Ovary (tissue), 3 donors: Measurements from ENCODE around the gene CYP27C1.

ENCODE experiments used
- EP300 ChIP-seq: sonication (generic); formaldehyde crosslinking; IDR thresholded peaks from one replicate; pipeline ENCODE4 v1.6.1; 2017; ENCODE audit warnings: antibody characterized with exemption
- POLR2A ChIP-seq: fragments of 450-650 bp; IDR thresholded peaks from one replicate; pipeline ENCODE4 v1.6.1; 2017; ENCODE audit warnings: antibody characterized with exemption, mild to moderate bottlenecking, moderate library complexity
- TF ChIP-seq, protein P1 (sequence below), 3 donors: fragments of 450-650 bp in 2 of 3; fragments of 200-600 bp in 1 of 3; IDR thresholded peaks; one replicate each; pipeline versions ENCODE4 v1.5.1 to v1.8.0; 2016 to 2022; ENCODE audit warnings: antibody characterized with exemption in 3 of 3, mild to moderate bottlenecking in 1 of 3
- donor health status: DM: no; HTN: no; CAD: no.

DNA sequence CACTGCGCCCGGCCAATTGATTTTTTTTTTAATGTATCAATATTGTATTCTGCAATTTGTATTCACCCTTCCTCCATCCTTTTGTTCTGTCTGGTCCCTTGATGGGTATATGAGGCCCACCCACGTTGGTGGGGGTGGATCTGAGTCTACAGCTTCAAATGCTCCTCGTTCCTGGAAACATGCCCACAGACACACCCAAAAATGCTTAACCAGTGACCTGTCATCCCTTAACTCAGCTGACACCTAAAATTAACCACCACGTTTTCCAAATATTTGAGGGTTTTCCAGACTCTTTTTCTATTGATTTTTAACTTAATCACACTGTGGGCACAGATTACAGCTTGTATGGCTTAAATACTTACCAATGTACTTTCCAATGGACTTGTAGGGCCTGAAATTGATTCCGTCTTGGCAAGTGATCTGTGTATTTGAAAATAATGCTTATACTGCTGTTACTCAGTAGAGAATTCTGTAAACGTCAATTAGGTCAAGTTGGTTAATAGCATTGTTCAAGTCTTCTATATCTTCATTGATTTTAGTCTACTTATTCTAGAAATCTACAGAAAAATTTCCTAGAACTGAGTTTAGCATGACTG lies 34.4 kb upstream of the CYP27C1 start:
- TF ChIP-seq, protein P1, sequence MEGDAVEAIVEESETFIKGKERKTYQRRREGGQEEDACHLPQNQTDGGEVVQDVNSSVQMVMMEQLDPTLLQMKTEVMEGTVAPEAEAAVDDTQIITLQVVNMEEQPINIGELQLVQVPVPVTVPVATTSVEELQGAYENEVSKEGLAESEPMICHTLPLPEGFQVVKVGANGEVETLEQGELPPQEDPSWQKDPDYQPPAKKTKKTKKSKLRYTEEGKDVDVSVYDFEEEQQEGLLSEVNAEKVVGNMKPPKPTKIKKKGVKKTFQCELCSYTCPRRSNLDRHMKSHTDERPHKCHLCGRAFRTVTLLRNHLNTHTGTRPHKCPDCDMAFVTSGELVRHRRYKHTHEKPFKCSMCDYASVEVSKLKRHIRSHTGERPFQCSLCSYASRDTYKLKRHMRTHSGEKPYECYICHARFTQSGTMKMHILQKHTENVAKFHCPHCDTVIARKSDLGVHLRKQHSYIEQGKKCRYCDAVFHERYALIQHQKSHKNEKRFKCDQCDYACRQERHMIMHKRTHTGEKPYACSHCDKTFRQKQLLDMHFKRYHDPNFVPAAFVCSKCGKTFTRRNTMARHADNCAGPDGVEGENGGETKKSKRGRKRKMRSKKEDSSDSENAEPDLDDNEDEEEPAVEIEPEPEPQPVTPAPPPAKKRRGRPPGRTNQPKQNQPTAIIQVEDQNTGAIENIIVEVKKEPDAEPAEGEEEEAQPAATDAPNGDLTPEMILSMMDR (IDR thresholded peaks at IDR 0.05): no peak
- TF ChIP-seq POLR2A: no peak
- no peak for TF ChIP-seq EP300
